PC-9 (cell line): ENCODE results near the gene ZSCAN20.

Experiments
- CTCF ChIP-seq: fragments of 200-600 bp; sonication (generic); conservative IDR thresholded peaks from 2 replicates; pipeline ENCODE4 v1.6.1; 2017; ENCODE audit warnings: mixed run types, antibody characterized with exemption, mild to moderate bottlenecking, moderate library complexity
- EZH2 ChIP-seq: fragments of 200-600 bp; sonication (generic); IDR thresholded peaks from 2 replicates; pipeline ENCODE4 v1.8.0; 2017; ENCODE audit warnings: antibody characterized with exemption, low read depth

- TF ChIP-seq CTCF (no peak), EZH2 (no peak)
These were observed 4.4 kb upstream of the ZSCAN20 start for GRCh38 chr1:33468011-33468410.
